Measurements from ENCODE around the gene TMEM91.

The TMEM91 gene

DNA sequence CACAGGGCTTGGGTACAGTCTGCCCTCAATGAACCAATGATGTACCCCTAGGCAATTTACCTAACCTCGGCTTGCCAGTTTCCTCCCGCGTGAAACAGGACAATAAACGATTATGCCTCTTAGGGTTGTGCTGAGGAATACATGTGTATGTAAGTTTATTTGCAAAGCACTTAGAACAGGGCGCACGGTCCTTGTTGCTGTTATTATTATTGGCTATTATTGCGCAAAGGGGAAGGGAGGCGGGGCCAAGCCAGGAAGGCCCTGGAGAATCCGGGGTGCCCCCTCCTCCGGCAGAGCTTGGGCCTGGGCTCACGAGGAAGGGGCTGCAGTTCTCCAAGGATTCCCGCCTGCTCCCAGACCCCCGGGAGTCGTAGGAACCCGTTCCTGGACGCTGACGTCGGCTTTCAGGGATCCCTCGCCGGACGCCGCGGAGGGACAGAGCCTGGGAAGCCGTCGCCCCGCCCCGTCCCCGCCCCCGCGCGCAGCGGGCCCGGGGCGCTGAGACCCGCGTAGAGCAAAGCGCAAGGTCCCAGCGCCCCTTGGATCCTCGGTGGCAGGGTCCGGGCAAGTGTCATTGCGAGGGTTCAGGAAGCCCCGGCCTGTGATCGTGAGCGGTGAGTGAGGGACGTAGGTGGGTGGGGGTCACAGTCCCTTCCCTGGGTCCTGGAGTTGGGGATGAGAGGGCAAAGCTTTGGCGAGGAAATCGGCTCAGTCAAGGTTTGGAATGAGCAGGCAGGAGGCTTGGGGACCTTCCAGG is at the start of gene TMEM91:
TSS of gene TMEM91 (plus strand) at position 293 of the 757 bp plus-strand sequence. CDS start 1,777 bp downstream, outside the sequence.
- peaks cover 5 to 9% of the 10 kb centered on the region in 2 donors for H3K4me1 ChIP-seq (ENCODE audit: control insufficient read depth in 1 of 2, insufficient read depth in 2 of 2, low read length in 2 of 2)
- H3K4me3 ChIP-seq (ENCODE audit: low read depth in 1 of 2, low read length in 2 of 2): peak within 1 kb of the TSS; percentile 63 to 80
- no peak within 1 kb of the TSS for H3K27ac ChIP-seq (ENCODE audit: low read depth, low read length)
- peak within 1 kb of the TSS; percentile 18 to 60 for H3K9ac ChIP-seq (ENCODE audit: low read depth in 1 of 2, low read length in 2 of 2)
- no peaks in the 10 kb centered on the region for H3K27me3 ChIP-seq (ENCODE audit: control insufficient read depth in 1 of 2, insufficient read depth in 2 of 2, low read length in 2 of 2)
- no peaks in the 10 kb centered on the region for H3K36me3 ChIP-seq (ENCODE audit: control insufficient read depth in 1 of 2, insufficient read depth in 2 of 2, low read length in 2 of 2)
- H3K9me3 ChIP-seq (ENCODE audit: control insufficient read depth in 1 of 2, low read length in 2 of 2): no peaks in the 10 kb centered on the region

DNA sequence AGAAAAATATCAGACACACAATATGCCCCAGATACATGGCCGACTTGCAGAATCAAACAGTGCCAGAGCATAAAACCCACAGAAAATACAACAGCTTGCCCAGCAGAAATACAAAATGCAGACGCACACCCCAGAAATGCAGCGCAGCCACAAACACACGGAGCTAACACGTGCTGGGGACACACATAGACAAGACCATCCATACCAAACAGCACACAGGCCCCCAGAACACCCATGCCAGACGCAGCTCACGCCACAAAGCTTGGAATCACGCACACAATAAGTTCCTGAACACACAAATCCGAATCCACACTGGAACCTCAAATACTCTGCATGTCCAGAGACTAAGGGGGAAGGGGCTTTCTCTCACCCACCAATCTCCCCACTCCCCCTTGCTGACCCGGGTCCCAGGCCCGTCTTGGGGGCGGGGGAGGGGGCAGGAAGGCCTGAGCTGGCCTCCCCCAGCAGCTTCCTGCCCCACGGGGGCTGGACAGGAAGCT is 49.2 kb upstream of the TMEM91 start:
- peak overlapping the region; percentile 30 for H3K27ac ChIP-seq (ENCODE audit: low read depth, low read length)
- peaks cover 9 to 16% of the 10 kb centered on the region in 2 donors for H3K27me3 ChIP-seq (ENCODE audit: control insufficient read depth in 1 of 2, insufficient read depth in 2 of 2, low read length in 2 of 2)
- H3K36me3 ChIP-seq (ENCODE audit: control insufficient read depth in 1 of 2, insufficient read depth in 2 of 2, low read length in 2 of 2): peaks cover 4 to 11% of the 10 kb centered on the region in 2 donors
- peak overlapping the region; percentile 44 to 58 for H3K9ac ChIP-seq (ENCODE audit: low read depth in 1 of 2, low read length in 2 of 2)
- H3K9me3 ChIP-seq (ENCODE audit: control insufficient read depth in 1 of 2, low read length in 2 of 2): no peaks in the 10 kb centered on the region
- H3K4me1 ChIP-seq (ENCODE audit: control insufficient read depth in 1 of 2, insufficient read depth in 2 of 2, low read length in 2 of 2): peaks cover 44 to 69% of the 10 kb centered on the region in 2 donors
- H3K4me3 ChIP-seq (ENCODE audit: low read depth in 1 of 2, low read length in 2 of 2): peak overlapping the region; percentile 51 to 72

DNA sequence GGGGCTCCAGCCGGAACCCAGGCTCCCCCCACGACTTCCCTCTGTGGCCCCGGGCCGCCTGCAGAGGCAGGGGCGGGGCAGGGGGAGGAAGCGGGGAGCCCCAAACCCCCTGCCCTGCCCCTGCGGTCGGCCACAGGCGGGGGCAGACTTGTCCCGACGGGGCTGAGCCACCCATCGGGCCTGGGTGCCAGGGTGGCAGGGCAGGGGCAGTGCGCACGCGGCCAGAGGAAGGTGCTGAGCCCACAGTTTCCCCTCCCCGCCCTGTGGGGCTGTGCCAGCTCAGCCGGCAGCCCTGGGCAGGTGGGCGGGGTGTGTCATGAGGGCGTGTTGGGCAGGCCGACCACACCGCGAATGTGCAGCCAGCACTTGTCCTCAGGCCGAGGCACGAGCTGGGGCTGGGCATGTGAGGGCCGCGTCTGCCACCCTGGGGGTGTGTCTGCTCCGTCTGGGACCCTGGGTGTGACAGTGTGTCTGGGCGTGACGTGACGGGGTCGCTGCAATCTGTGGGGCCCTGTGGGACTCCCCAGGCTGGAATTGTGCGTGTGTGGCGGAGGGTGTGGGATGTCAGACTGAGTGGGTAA is 48.7 kb upstream of the TMEM91 start:
- H3K4me3 ChIP-seq (ENCODE audit: low read depth in 1 of 2, low read length in 2 of 2): peak overlapping the region; percentile 51 to 72
- no peaks in the 10 kb centered on the region for H3K9me3 ChIP-seq (ENCODE audit: control insufficient read depth in 1 of 2, low read length in 2 of 2)
- peak overlapping the region; percentile 58 to 69 for H3K9ac ChIP-seq (ENCODE audit: low read depth in 1 of 2, low read length in 2 of 2)
- H3K36me3 ChIP-seq (ENCODE audit: control insufficient read depth in 1 of 2, insufficient read depth in 2 of 2, low read length in 2 of 2): peaks cover 4 to 12% of the 10 kb centered on the region in 2 donors
- peaks cover 9 to 16% of the 10 kb centered on the region in 2 donors for H3K27me3 ChIP-seq (ENCODE audit: control insufficient read depth in 1 of 2, insufficient read depth in 2 of 2, low read length in 2 of 2)
- H3K4me1 ChIP-seq (ENCODE audit: control insufficient read depth in 1 of 2, insufficient read depth in 2 of 2, low read length in 2 of 2): peaks cover 44 to 68% of the 10 kb centered on the region in 2 donors
- peak overlapping the region; percentile 41 for H3K27ac ChIP-seq (ENCODE audit: low read depth, low read length)

DNA sequence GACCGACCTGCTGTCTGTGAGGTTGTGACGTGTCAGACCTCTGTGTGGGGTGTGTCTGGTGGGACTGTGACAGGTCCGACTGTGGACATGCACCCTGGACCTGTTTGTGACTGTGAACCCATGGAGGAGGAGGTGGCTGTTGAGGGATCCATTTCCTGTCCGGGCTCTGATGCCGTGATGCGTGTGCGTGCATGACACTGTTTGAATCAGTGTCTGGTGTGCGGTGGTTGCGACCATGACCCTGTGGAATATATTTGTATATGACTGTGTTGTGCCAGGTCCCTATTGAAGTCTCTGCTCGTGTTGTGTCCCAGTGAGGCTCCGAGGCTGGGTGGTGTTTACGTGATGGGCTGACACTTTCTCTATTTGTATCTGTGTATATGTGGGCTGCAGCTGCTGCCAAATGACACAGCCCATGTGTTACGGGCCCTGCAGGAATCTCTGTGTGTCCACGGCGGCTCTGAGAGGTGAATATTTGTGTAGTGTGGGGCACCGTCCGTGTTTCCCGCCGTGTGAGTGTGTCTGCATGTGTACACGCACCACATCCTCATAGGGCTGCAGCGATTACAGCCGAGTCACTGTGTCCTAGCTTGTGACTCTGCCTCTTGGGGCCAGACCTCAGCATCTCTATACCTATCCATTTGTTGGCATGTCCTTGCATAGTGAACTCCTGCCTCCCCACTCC is 48.0 kb upstream of the TMEM91 start:
- Histone ChIP-seq H3K9me3 (ENCODE audit: control insufficient read depth in 1 of 2, low read length in 2 of 2) (no peaks in the 10 kb centered on the region), H3K27ac (ENCODE audit: low read depth, low read length) (peak overlapping the region; percentile 41), H3K27me3 (ENCODE audit: control insufficient read depth in 1 of 2, insufficient read depth in 2 of 2, low read length in 2 of 2) (peaks cover 9 to 16% of the 10 kb centered on the region in 2 donors), H3K9ac (ENCODE audit: low read depth in 1 of 2, low read length in 2 of 2) (peak overlapping the region; percentile 58 to 69), H3K4me1 (ENCODE audit: control insufficient read depth in 1 of 2, insufficient read depth in 2 of 2, low read length in 2 of 2) (peaks cover 44 to 62% of the 10 kb centered on the region in 2 donors), H3K4me3 (ENCODE audit: low read depth in 1 of 2, low read length in 2 of 2) (peak overlapping the region; percentile 51 to 72), H3K36me3 (ENCODE audit: control insufficient read depth in 1 of 2, insufficient read depth in 2 of 2, low read length in 2 of 2) (peaks cover 4 to 12% of the 10 kb centered on the region in 2 donors)

DNA sequence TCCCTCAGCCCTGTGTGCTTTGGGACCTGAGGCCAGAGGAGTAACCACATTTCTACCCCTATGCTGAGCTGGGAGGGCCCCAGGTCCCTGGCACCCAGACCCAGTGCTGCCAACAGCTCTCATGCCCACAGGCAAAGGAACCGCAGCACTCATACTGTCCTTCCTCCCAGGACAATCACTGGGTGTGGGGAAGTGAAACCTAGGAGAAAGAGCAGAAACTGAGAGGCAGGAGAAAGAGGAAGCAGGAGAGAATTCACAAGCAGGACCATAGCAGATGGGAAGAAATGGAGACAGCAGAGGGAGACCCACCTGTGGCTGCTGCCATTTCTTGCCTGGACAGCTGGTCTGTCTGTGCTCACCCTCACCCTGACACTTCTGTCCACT is 47.5 kb upstream of the TMEM91 start:
- Histone ChIP-seq H3K4me1 (ENCODE audit: control insufficient read depth in 1 of 2, insufficient read depth in 2 of 2, low read length in 2 of 2) (peaks cover 40 to 57% of the 10 kb centered on the region in 2 donors), H3K27ac (ENCODE audit: low read depth, low read length) (no peak overlapping the region), H3K9ac (ENCODE audit: low read depth in 1 of 2, low read length in 2 of 2) (peak overlapping the region in 1 of 2 donors; percentile 58)

DNA sequence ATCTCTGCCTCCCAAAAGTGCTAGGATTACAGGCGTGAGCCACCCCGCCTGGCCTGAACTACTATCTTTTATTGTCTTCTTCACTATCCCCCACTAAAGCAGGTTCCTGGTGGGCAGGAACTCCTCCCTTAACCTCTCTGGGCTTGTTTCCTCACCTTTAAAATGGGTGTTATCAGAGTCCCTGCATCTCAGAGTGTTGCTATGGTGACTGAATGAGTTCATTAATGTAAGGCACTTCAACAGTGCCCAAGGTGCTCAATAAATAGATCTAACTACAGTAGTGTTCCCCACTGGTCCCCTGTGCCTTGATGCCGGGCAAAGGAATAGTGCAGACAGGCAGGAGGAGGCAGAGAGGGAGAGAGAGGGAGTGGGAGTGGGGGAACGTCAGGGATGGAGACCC is 45.9 kb upstream of the TMEM91 start:
- Histone ChIP-seq H3K36me3 (ENCODE audit: control insufficient read depth in 1 of 2, insufficient read depth in 2 of 2, low read length in 2 of 2) (peaks cover 4 to 12% of the 10 kb centered on the region in 2 donors), H3K27me3 (ENCODE audit: control insufficient read depth in 1 of 2, insufficient read depth in 2 of 2, low read length in 2 of 2) (peaks cover 9 to 16% of the 10 kb centered on the region in 2 donors), H3K27ac (ENCODE audit: low read depth, low read length) (no peak overlapping the region), H3K9me3 (ENCODE audit: control insufficient read depth in 1 of 2, low read length in 2 of 2) (no peaks in the 10 kb centered on the region), H3K9ac (ENCODE audit: low read depth in 1 of 2, low read length in 2 of 2) (no peak overlapping the region), H3K4me3 (ENCODE audit: low read depth in 1 of 2, low read length in 2 of 2) (no peak overlapping the region), H3K4me1 (ENCODE audit: control insufficient read depth in 1 of 2, insufficient read depth in 2 of 2, low read length in 2 of 2) (peaks cover 27 to 41% of the 10 kb centered on the region in 2 donors)

More for the DNA sequence above, 47.5 kb upstream of the TMEM91 start:
- Histone ChIP-seq H3K36me3 (ENCODE audit: control insufficient read depth in 1 of 2, insufficient read depth in 2 of 2, low read length in 2 of 2) (peaks cover 4 to 12% of the 10 kb centered on the region in 2 donors), H3K4me3 (ENCODE audit: low read depth in 1 of 2, low read length in 2 of 2) (peak overlapping the region; percentile 51 to 72), H3K27me3 (ENCODE audit: control insufficient read depth in 1 of 2, insufficient read depth in 2 of 2, low read length in 2 of 2) (peaks cover 9 to 16% of the 10 kb centered on the region in 2 donors), H3K9me3 (ENCODE audit: control insufficient read depth in 1 of 2, low read length in 2 of 2) (no peaks in the 10 kb centered on the region)

DNA sequence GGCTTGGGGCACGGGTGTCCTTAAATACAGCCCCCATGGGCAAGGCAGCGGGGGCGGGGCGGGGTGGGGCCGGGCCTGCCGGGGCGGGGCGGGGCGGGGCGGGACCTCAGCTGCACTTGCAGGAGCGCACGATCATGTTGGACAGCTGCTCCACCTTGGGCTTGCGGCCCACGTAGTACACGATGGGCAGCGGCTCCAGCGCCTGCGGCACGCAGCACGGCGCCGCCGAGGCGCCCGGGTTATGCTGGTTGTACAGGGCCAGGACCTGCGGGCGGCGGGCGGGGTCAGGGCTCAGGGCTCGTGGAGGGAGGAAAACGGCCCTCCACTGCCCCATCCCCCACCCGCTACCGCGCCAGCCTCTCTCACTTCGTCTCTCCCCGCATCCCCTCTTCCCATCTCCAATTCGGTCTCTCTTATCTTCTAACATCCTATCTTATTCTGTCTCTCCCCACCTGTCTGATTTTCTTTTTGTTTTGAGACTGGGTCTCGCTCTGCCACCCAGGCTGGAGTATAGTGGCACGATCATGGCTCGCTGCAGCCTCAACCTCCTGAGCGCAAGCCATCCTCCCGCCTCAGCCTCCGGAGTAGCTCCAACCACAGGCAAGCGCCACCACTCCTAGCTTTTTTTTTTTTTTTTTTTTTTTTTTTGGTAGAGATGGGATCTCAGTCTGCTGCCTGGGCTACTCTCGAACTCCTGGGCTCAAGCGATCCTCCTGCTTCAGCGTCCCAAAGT is 45.2 kb upstream of the TMEM91 start:
- H3K36me3 ChIP-seq (ENCODE audit: control insufficient read depth in 1 of 2, insufficient read depth in 2 of 2, low read length in 2 of 2): peaks cover 4 to 12% of the 10 kb centered on the region in 2 donors
- peaks cover 3 to 11% of the 10 kb centered on the region in 2 donors for H3K27me3 ChIP-seq (ENCODE audit: control insufficient read depth in 1 of 2, insufficient read depth in 2 of 2, low read length in 2 of 2)
- H3K27ac ChIP-seq (ENCODE audit: low read depth, low read length): no peak overlapping the region
- no peak overlapping the region for H3K4me3 ChIP-seq (ENCODE audit: low read depth in 1 of 2, low read length in 2 of 2)
- no peak overlapping the region for H3K9ac ChIP-seq (ENCODE audit: low read depth in 1 of 2, low read length in 2 of 2)
- peaks cover 26 to 36% of the 10 kb centered on the region in 2 donors for H3K4me1 ChIP-seq (ENCODE audit: control insufficient read depth in 1 of 2, insufficient read depth in 2 of 2, low read length in 2 of 2)
- no peaks in the 10 kb centered on the region for H3K9me3 ChIP-seq (ENCODE audit: control insufficient read depth in 1 of 2, low read length in 2 of 2)

DNA sequence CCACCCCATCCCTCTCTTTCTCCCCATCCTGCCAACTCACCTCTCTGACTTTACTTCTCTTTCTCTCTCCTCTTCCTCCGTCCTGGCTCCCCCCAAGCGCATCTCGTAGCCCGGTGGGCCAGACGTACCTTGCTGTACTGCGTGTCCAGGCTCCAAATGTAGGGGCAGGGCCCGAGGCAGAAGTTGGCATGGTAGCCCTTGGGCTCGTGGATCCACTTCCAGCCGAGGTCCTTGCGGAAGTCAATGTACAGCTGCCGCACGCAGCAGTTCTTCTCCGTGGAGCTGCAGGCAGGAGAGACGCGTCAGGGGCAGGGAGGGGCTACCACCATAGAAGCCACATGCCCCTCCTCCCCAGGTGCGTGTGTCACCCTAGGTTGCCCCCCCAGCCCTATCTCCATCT is 44.3 kb upstream of the TMEM91 start:
- H3K9ac ChIP-seq (ENCODE audit: low read depth in 1 of 2, low read length in 2 of 2): no peak overlapping the region
- no peak overlapping the region for H3K27ac ChIP-seq (ENCODE audit: low read depth, low read length)
- no peaks in the 10 kb centered on the region for H3K9me3 ChIP-seq (ENCODE audit: control insufficient read depth in 1 of 2, low read length in 2 of 2)
- no peak overlapping the region for H3K4me3 ChIP-seq (ENCODE audit: low read depth in 1 of 2, low read length in 2 of 2)
- H3K36me3 ChIP-seq (ENCODE audit: control insufficient read depth in 1 of 2, insufficient read depth in 2 of 2, low read length in 2 of 2): peaks cover 4 to 12% of the 10 kb centered on the region in 2 donors
- H3K27me3 ChIP-seq (ENCODE audit: control insufficient read depth in 1 of 2, insufficient read depth in 2 of 2, low read length in 2 of 2): peaks cover 0 to 8% of the 10 kb centered on the region in 2 donors
- H3K4me1 ChIP-seq (ENCODE audit: control insufficient read depth in 1 of 2, insufficient read depth in 2 of 2, low read length in 2 of 2): peaks cover 18 to 27% of the 10 kb centered on the region in 2 donors

DNA sequence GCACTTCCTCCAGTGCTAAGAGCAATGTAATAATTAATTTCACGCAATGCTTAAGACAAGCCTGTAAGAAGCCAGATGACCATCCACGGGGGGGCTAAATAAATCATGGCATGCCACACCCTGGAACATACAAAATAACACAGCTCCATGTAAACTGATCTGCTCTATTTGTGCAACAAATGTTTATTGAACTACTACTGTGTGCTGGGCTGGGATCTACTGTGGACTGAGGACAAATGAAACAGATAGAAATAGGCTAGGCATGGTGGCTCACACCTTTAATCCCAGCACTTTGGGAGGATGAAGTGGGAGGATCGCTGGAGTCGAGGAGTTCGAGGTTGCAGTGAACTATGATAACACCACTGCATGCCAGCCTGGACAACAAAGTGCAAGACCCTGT is 43.9 kb upstream of the TMEM91 start:
- Histone ChIP-seq H3K4me1 (ENCODE audit: control insufficient read depth in 1 of 2, insufficient read depth in 2 of 2, low read length in 2 of 2) (peaks cover 13 to 22% of the 10 kb centered on the region in 2 donors), H3K9ac (ENCODE audit: low read depth in 1 of 2, low read length in 2 of 2) (no peak overlapping the region), H3K27me3 (ENCODE audit: control insufficient read depth in 1 of 2, insufficient read depth in 2 of 2, low read length in 2 of 2) (peaks cover 0 to 8% of the 10 kb centered on the region in 2 donors), H3K36me3 (ENCODE audit: control insufficient read depth in 1 of 2, insufficient read depth in 2 of 2, low read length in 2 of 2) (peaks cover 4 to 12% of the 10 kb centered on the region in 2 donors), H3K4me3 (ENCODE audit: low read depth in 1 of 2, low read length in 2 of 2) (no peak overlapping the region), H3K27ac (ENCODE audit: low read depth, low read length) (no peak overlapping the region), H3K9me3 (ENCODE audit: control insufficient read depth in 1 of 2, low read length in 2 of 2) (no peaks in the 10 kb centered on the region)
